LNCAP (cell line): ENCODE results near the gene LIN9.

ENCODE experiments used
- CTCF ChIP-seq: fragments of 450-650 bp; IDR thresholded peaks from 2 replicates; pipeline ENCODE4 v1.5.1; 2017; ENCODE audit warnings: mild to moderate bottlenecking

The LIN9 gene

GRCh38 chr1:226312065-226312464 is 3.1 kb upstream of the LIN9 start:
- no peak for TF ChIP-seq CTCF

GRCh38 chr1:226311376-226311775 is 2.4 kb upstream of the LIN9 start:
- TF ChIP-seq CTCF = no peak

GRCh38 chr1:226310637-226311195 is 1.8 kb upstream of the LIN9 start:
- no peak for TF ChIP-seq CTCF

GRCh38 chr1:226310245-226310540 is 1.2 kb upstream of the LIN9 start:
- no peak for TF ChIP-seq CTCF

- TF ChIP-seq CTCF = no peak
Observed at GRCh38 chr1:226309398-226310244, 657 bp upstream of the LIN9 start.

- no peak for TF ChIP-seq CTCF
Observed at GRCh38 chr1:226308166-226308722, 720 bp downstream of the LIN9 start.

GRCh38 chr1:226306425-226306824 is 2.5 kb downstream of the LIN9 start:
- TF ChIP-seq CTCF = no peak
